ENCODE measurements around the gene SNTA1. TPM values are rescaled to one million over a fixed set of nuclear protein-coding genes. Genes with fewer than 3 reads are reported as not detected.
"Not testable (repeated sequence)": the region's sequence is repeated elsewhere in the genome, so short reads cannot be mapped to it uniquely, and the experiment has no call there.

SNTA1 gene
- polyA plus RNA-seq, 1 donor from 2014 or later: 13.2 TPM

GRCh38 chr20:33445881-33446625 lies 2.5 kb upstream of the SNTA1 start:
- H3K4me3 Mint-ChIP-seq: peak overlapping the region in 2 of 4 donors; percentile 38 to 61

GRCh38 chr20:33444797-33445560 lies 1.4 kb upstream of the SNTA1 start:
- Mint-ChIP-seq H3K4me1 (peaks cover 20 to 25% (median 21%) of the 10 kb centered on the region in 3 donors), H3K4me3 (peak overlapping the region; percentile 74 to 96 (median 92)), H3K9me3 (no peaks in the 10 kb centered on the region), H3K27me3 (no peaks in the 10 kb centered on the region), H3K27ac (peak overlapping the region; percentile 23 to 97 (median 94)), H3K36me3 (no peaks in the 10 kb centered on the region)

More at GRCh38 chr20:33445881-33446625, 2.5 kb upstream of the SNTA1 start:
- no peaks in the 10 kb centered on the region for H3K36me3 Mint-ChIP-seq
- no peaks in the 10 kb centered on the region for H3K27me3 Mint-ChIP-seq
- H3K9me3 Mint-ChIP-seq: no peaks in the 10 kb centered on the region
- peaks cover 20 to 24% (median 21%) of the 10 kb centered on the region in 3 donors for H3K4me1 Mint-ChIP-seq
- H3K27ac Mint-ChIP-seq: peak overlapping the region in 1 of 3 donors; percentile 31

GRCh38 chr20:33443006-33443511 lies 504 bp downstream of the SNTA1 start:
- H3K4me1 Mint-ChIP-seq: peaks cover 21 to 25% (median 22%) of the 10 kb centered on the region in 3 donors
- no peaks in the 10 kb centered on the region for H3K27me3 Mint-ChIP-seq
- H3K4me3 Mint-ChIP-seq: peak overlapping the region; percentile 67 to 93 (median 84)
- peak overlapping the region in 2 of 3 donors; percentile 18 to 69 for H3K27ac Mint-ChIP-seq
- no peaks in the 10 kb centered on the region for H3K9me3 Mint-ChIP-seq
- H3K36me3 Mint-ChIP-seq: no peaks in the 10 kb centered on the region

- no peaks in the 10 kb centered on the region for H3K36me3 Mint-ChIP-seq
- H3K27me3 Mint-ChIP-seq: no peaks in the 10 kb centered on the region
- H3K27ac Mint-ChIP-seq: peak overlapping the region; percentile 26 to 70 (median 69)
- peaks cover 21 to 25% (median 22%) of the 10 kb centered on the region in 3 donors for H3K4me1 Mint-ChIP-seq
- peak overlapping the region; percentile 67 to 93 (median 84) for H3K4me3 Mint-ChIP-seq
- H3K9me3 Mint-ChIP-seq: no peaks in the 10 kb centered on the region
These were observed 1.2 kb downstream of the SNTA1 start for GRCh38 chr20:33442136-33443005.

- peaks cover 18 to 25% (median 21%) of the 10 kb centered on the region in 3 donors for H3K4me1 Mint-ChIP-seq
- H3K27me3 Mint-ChIP-seq: no peaks in the 10 kb centered on the region
- no peaks in the 10 kb centered on the region for H3K36me3 Mint-ChIP-seq
- H3K27ac Mint-ChIP-seq: peak overlapping the region in 2 of 3 donors; percentile 48 to 70
- no peaks in the 10 kb centered on the region for H3K9me3 Mint-ChIP-seq
- peak overlapping the region in 2 of 4 donors; percentile 67 to 75 for H3K4me3 Mint-ChIP-seq
These were observed 2.2 kb downstream of the SNTA1 start for GRCh38 chr20:33441142-33441955.

- H3K36me3 Mint-ChIP-seq, H3K27me3 Mint-ChIP-seq, H3K27ac Mint-ChIP-seq, H3K9me3 Mint-ChIP-seq: not testable (repeated sequence)
- peak overlapping the region in 1 of 4 donors; percentile 67 for H3K4me3 Mint-ChIP-seq
- peaks cover 12 to 25% (median 15%) of the 10 kb centered on the region in 3 donors for H3K4me1 Mint-ChIP-seq
These were observed 3.0 kb downstream of the SNTA1 start for GRCh38 chr20:33440562-33440961.

- H3K36me3 Mint-ChIP-seq: peaks cover 2% of the 10 kb centered on the region
- no peak overlapping the region for H3K27ac Mint-ChIP-seq
- no peaks in the 10 kb centered on the region for H3K9me3 Mint-ChIP-seq
- H3K4me1 Mint-ChIP-seq: peaks cover 0 to 16% (median 8%) of the 10 kb centered on the region in 3 donors
- no peak overlapping the region for H3K4me3 Mint-ChIP-seq
- no peaks in the 10 kb centered on the region for H3K27me3 Mint-ChIP-seq
These were observed 5.1 kb downstream of the SNTA1 start for GRCh38 chr20:33438481-33438880.

- peaks cover 2% of the 10 kb centered on the region for H3K36me3 Mint-ChIP-seq
- H3K27me3 Mint-ChIP-seq: no peaks in the 10 kb centered on the region
- H3K4me3 Mint-ChIP-seq: no peak overlapping the region
- peaks cover 0 to 12% (median 3%) of the 10 kb centered on the region in 3 donors for H3K4me1 Mint-ChIP-seq
- no peak overlapping the region for H3K27ac Mint-ChIP-seq
- H3K9me3 Mint-ChIP-seq: no peaks in the 10 kb centered on the region
These were observed 6.2 kb downstream of the SNTA1 start for GRCh38 chr20:33437141-33437911.

GRCh38 chr20:33434434-33434833 lies 9.1 kb downstream of the SNTA1 start:
- no peak overlapping the region for H3K27ac Mint-ChIP-seq
- H3K9me3 Mint-ChIP-seq: no peaks in the 10 kb centered on the region
- H3K4me1 Mint-ChIP-seq: peaks cover 0 to 2% (median 0%) of the 10 kb centered on the region in 3 donors
- peaks cover 4% of the 10 kb centered on the region for H3K36me3 Mint-ChIP-seq
- no peaks in the 10 kb centered on the region for H3K27me3 Mint-ChIP-seq
- no peak overlapping the region for H3K4me3 Mint-ChIP-seq

GRCh38 chr20:33433465-33434234 lies 9.9 kb downstream of the SNTA1 start:
- Mint-ChIP-seq H3K9me3 (no peaks in the 10 kb centered on the region), H3K36me3 (peaks cover 4% of the 10 kb centered on the region), H3K4me1 (no peaks in the 10 kb centered on the region), H3K27me3 (no peaks in the 10 kb centered on the region), H3K27ac (no peak overlapping the region), H3K4me3 (no peak overlapping the region)

- H3K4me1 Mint-ChIP-seq: no peaks in the 10 kb centered on the region
- no peak overlapping the region for H3K4me3 Mint-ChIP-seq
- H3K27ac Mint-ChIP-seq: no peak overlapping the region
- H3K9me3 Mint-ChIP-seq: no peaks in the 10 kb centered on the region
- H3K27me3 Mint-ChIP-seq: no peaks in the 10 kb centered on the region
- peaks cover 4% of the 10 kb centered on the region for H3K36me3 Mint-ChIP-seq
These were observed 11.7 kb downstream of the SNTA1 start for GRCh38 chr20:33431797-33432381.

GRCh38 chr20:33423875-33424274 lies 19.7 kb downstream of the SNTA1 start:
- H3K4me3 Mint-ChIP-seq, H3K9me3 Mint-ChIP-seq, H3K36me3 Mint-ChIP-seq, H3K27me3 Mint-ChIP-seq, H3K4me1 Mint-ChIP-seq: not testable (repeated sequence)
- peak overlapping the region in 1 of 3 donors; percentile 62 for H3K27ac Mint-ChIP-seq

Data from IgD-negative memory B cell (primary cell).